ENCODE measurements around the gene SHISA9. TPM values are rescaled to one million over a fixed set of nuclear protein-coding genes. Genes with fewer than 3 reads are reported as not detected.

The SHISA9 gene
- total RNA-seq, 3 donors from 2014 or later, result 0.33 to 4.1 TPM; not detected in 1

DNA sequence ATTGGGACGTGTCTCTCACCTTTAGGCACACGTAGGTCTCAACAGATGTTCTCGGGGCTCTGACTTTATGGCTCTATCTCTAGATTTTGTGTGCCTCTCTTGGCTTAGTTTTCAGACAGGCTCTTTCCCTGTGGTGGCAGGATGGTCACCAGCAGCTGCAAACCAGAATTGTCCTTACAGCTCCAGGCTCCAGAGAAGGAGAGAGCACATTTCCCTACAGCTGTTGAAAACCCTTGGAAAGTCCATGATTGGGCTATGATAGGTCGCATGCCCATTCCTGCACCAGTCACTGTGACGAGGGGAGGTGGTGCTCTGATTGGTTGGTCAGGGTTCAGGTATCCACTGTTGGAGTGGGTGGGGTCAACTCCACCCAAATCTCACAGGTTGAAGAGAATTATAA is 41.5 kb downstream of the SHISA9 start:
- Histone ChIP-seq H3K4me1 (no peaks in the 10 kb centered on the region), H3K27ac (no peak overlapping the region), H3K27me3 (no peaks in the 10 kb centered on the region), H3K36me3 (no peaks in the 10 kb centered on the region), H3K4me3 (no peak overlapping the region), H3K9me3 (peaks cover 0 to 12% of the 10 kb centered on the region in 2 donors)
- intact Hi-C loops (cut with DNase I; ENCODE audit: low total_unique reads), result no loop called here
- DNase-seq (ENCODE audit: low spot score in 2 of 2), result no peak
- TF ChIP-seq CTCF (IDR thresholded peaks at IDR 0.05) (no peak), POLR2AphosphoS5 (IDR thresholded peaks at IDR 0.05) (no peak), POLR2A (IDR thresholded peaks at IDR 0.05) (no peak)

DNA sequence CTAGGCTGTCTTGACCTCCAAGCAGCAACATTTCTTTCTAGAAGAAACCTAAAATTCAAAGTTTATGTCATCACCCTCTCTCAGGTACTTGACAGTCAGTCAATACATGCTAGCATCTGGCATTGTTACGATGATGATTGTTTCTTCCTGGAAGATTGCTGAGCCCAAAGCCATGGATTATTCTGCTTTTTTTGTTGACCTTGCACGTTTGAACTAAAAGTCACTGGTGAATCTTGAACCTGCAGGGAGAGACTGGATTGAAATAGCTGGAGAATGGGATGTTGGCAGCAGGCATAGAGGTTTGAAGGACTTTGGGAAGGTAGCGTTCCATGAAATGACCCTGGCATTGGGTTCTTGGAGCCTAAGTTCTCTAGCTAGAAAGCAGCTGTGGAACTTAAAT is 42.9 kb downstream of the SHISA9 start:
- TF ChIP-seq POLR2AphosphoS5 (IDR thresholded peaks at IDR 0.05) (no peak), CTCF (IDR thresholded peaks at IDR 0.05) (no peak), POLR2A (IDR thresholded peaks at IDR 0.05) (no peak)
- Histone ChIP-seq H3K4me3 (no peak overlapping the region), H3K27ac (no peak overlapping the region), H3K4me1 (no peaks in the 10 kb centered on the region), H3K36me3 (no peaks in the 10 kb centered on the region), H3K9me3 (peaks cover 0 to 7% of the 10 kb centered on the region in 2 donors), H3K27me3 (no peaks in the 10 kb centered on the region)
- DNase-seq (ENCODE audit: low spot score in 2 of 2), result no peak
- intact Hi-C loops (cut with DNase I; ENCODE audit: low total_unique reads), result no loop called here

GRCh38 chr16:12951392-12951791 is 50.0 kb downstream of the SHISA9 start:
- no peak for DNase-seq (ENCODE audit: low spot score in 2 of 2)
- Histone ChIP-seq H3K36me3 (no peaks in the 10 kb centered on the region), H3K27ac (no peak overlapping the region), H3K4me1 (no peaks in the 10 kb centered on the region), H3K27me3 (no peaks in the 10 kb centered on the region), H3K4me3 (no peak overlapping the region), H3K9me3 (no peaks in the 10 kb centered on the region)
- intact Hi-C loops (cut with DNase I; ENCODE audit: low total_unique reads), result no loop called here
- no peak for TF ChIP-seq POLR2AphosphoS5 (IDR thresholded peaks at IDR 0.05)
- TF ChIP-seq CTCF (IDR thresholded peaks at IDR 0.05), result no peak
- TF ChIP-seq POLR2A (IDR thresholded peaks at IDR 0.05), result no peak

DNA sequence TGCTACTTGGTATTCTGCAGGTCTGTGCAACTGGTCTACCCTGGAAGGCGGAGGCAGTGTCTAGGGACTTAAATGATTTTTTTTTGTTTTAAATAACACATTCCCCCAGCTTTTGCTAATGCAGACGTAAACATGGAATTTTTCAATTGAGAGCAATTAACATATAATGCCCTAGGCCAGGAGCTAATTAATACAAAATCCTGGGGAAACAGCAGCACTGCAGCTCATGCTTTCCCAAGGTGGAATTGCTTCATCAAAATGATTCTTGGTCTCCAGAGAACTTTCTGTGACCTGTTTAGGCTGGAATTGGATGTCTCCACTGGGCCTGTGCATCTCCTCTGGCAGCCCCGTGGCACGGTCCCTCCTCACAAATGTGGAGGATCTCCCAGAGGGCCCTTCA is 50.6 kb downstream of the SHISA9 start:
- H3K4me3 ChIP-seq, result no peak overlapping the region
- no peaks in the 10 kb centered on the region for H3K9me3 ChIP-seq
- H3K4me1 ChIP-seq, result no peaks in the 10 kb centered on the region
- DNase-seq (ENCODE audit: low spot score in 2 of 2), result no peak
- TF ChIP-seq POLR2AphosphoS5 (IDR thresholded peaks at IDR 0.05), result no peak
- no peak for TF ChIP-seq POLR2A (IDR thresholded peaks at IDR 0.05)
- TF ChIP-seq CTCF (IDR thresholded peaks at IDR 0.05), result no peak
- no peaks in the 10 kb centered on the region for H3K36me3 ChIP-seq
- H3K27ac ChIP-seq, result no peak overlapping the region
- no peaks in the 10 kb centered on the region for H3K27me3 ChIP-seq
- intact Hi-C loops (cut with DNase I; ENCODE audit: low total_unique reads), result no loop called here

GRCh38 chr16:12958366-12958765 is 57.0 kb downstream of the SHISA9 start:
- Histone ChIP-seq H3K36me3 (no peaks in the 10 kb centered on the region), H3K9me3 (peaks cover 8 to 10% of the 10 kb centered on the region in 2 donors), H3K4me3 (no peak overlapping the region), H3K27me3 (no peaks in the 10 kb centered on the region), H3K27ac (no peak overlapping the region), H3K4me1 (no peaks in the 10 kb centered on the region)
- DNase-seq (ENCODE audit: low spot score in 2 of 2), result no peak
- intact Hi-C loops (cut with DNase I; ENCODE audit: low total_unique reads), result no loop called here
- TF ChIP-seq POLR2A (IDR thresholded peaks at IDR 0.05), result no peak
- TF ChIP-seq POLR2AphosphoS5 (IDR thresholded peaks at IDR 0.05), result no peak
- TF ChIP-seq CTCF (IDR thresholded peaks at IDR 0.05), result no peak

Data from breast epithelium (tissue), 4 donors.